Measurements from ENCODE around the gene SERF1A.
"Not testable (repeated sequence)": the region's sequence is repeated elsewhere in the genome, so short reads cannot be mapped to it uniquely, and the experiment has no call there.

Gene SERF1A

GRCh38 chr5:70900533-70901271 lies at the start of gene SERF1A:
Gene SERF1A, plus strand, starts transcription at chr5:70900669. Its CDS starts 201 bp downstream, at chr5:70900870.
- not testable (repeated sequence) for DNase-seq

- not testable (repeated sequence) for DNase-seq
These were observed 33.7 kb upstream of the SERF1A start for GRCh38 chr5:70866778-70867177.

GRCh38 chr5:70870626-70871025 lies 29.8 kb upstream of the SERF1A start:
- not testable (repeated sequence) for DNase-seq

- DNase-seq, result not testable (repeated sequence)
These were observed 4.4 kb upstream of the SERF1A start for GRCh38 chr5:70896076-70896475.

GRCh38 chr5:70901272-70901571 lies 753 bp downstream of the SERF1A start:
- not testable (repeated sequence) for DNase-seq

- DNase-seq, result not testable (repeated sequence)
These were observed 6.2 kb downstream of the SERF1A start for GRCh38 chr5:70906624-70907023.

GRCh38 chr5:70916829-70917228 lies 16.4 kb downstream of the SERF1A start:
- not testable (repeated sequence) for DNase-seq

- not testable (repeated sequence) for DNase-seq
These were observed 24.7 kb downstream of the SERF1A start for GRCh38 chr5:70925211-70925562.

- DNase-seq, result not testable (repeated sequence)
These were observed 31.4 kb downstream of the SERF1A start for GRCh38 chr5:70931709-70932368.

GRCh38 chr5:70932560-70932959 lies 32.1 kb downstream of the SERF1A start:
- not testable (repeated sequence) for DNase-seq

- not testable (repeated sequence) for DNase-seq
These were observed 52.6 kb downstream of the SERF1A start for GRCh38 chr5:70953068-70953467.

Data from NCI-H1092 treated with DMSO at 0.1 percent for 48 hours (cell line).